Heart left ventricle (tissue), 13 donors: ENCODE results near the gene LEUTX.

Experiments
- POLR2A ChIP-seq, 2 donors: fragments of 450-650 bp; IDR thresholded peaks; one replicate each; pipeline ENCODE4 v1.6.1; 2017; ENCODE audit warnings: antibody characterized with exemption in 2 of 2, mild to moderate bottlenecking in 2 of 2, moderate library complexity in 2 of 2
- TF ChIP-seq, protein P1 (sequence below), 12 donors: fragments of 200-600 bp; sonication (generic) in 4 of 12; IDR thresholded peaks; one replicate each; pipeline versions ENCODE4 v1.5.0 to v1.8.0; 2018 to 2022; ENCODE audit warnings: antibody characterized with exemption in 12 of 12, mild to moderate bottlenecking in 5 of 12
- donor health status: ischemic (EF 13 %, LVEDD 7.1; RV severe dilation, severe dysfunction).
- donor health status: DM: no; HTN: yes; CAD: no.
- donor health status: DM: no; HTN: no; CAD: no.
- donor health status: ischemic (EF 25% LVEDD 6.9; RV normal size, moderate dysfunction).
- donor health status: ischemic (EF 25% LVEDD 5.7; RV mildly dilated, moderate dysfunction).
- donor health status: ischemic (EF 35%, LVEDD 5.7; RV mildly dilated, moderate dysfunction).
- donor health status: nonischemic (EF 11% LVEDD 7.7; RV severe dilation, severe dysfunction).
- donor health status: DM: yes; HTN: yes; CAD: no.
- donor health status: PGD.
- donor health status: ischemic (EF 29% LVEDD 5.4; RV normal size, mild dysfunction).
- donor health status: nonischemic (EF 23%, LVEDD 6.1; RV moderate dilation, normal function).

DNA sequence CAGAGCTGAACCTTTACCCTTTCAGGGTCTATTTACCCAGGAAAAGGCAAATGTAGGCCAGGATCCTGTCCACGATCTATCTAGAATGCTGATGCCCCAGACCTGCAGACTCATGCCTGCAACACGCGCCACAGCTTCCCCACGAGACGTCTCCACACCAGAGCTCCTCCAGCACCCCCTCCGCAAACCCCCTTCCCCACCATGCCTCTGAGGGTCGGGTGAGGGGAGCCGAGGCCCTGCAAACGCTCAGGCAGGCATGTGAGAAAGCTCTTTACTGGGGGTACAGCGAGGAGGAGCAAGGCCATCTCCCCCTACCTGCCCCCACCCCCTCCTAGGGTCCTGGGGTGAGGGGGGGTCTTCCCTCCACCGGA lies 46.4 kb downstream of the LEUTX start:
- TF ChIP-seq, protein P1, sequence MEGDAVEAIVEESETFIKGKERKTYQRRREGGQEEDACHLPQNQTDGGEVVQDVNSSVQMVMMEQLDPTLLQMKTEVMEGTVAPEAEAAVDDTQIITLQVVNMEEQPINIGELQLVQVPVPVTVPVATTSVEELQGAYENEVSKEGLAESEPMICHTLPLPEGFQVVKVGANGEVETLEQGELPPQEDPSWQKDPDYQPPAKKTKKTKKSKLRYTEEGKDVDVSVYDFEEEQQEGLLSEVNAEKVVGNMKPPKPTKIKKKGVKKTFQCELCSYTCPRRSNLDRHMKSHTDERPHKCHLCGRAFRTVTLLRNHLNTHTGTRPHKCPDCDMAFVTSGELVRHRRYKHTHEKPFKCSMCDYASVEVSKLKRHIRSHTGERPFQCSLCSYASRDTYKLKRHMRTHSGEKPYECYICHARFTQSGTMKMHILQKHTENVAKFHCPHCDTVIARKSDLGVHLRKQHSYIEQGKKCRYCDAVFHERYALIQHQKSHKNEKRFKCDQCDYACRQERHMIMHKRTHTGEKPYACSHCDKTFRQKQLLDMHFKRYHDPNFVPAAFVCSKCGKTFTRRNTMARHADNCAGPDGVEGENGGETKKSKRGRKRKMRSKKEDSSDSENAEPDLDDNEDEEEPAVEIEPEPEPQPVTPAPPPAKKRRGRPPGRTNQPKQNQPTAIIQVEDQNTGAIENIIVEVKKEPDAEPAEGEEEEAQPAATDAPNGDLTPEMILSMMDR (IDR thresholded peaks at IDR 0.05): no peak
- no peak for TF ChIP-seq POLR2A (IDR thresholded peaks at IDR 0.05)
